Right atrium auricular region (tissue), 2 donors: Measurements from ENCODE around the gene HDDC2. TPM values are rescaled to one million over a fixed set of nuclear protein-coding genes. Genes with fewer than 3 reads are reported as not detected.

ENCODE experiments used
- DNase-seq: peaks from one replicate; pipeline ENCODE4 v3.0.0-alpha.2; 2019; ENCODE audit warnings: low spot score
- H3K27ac ChIP-seq, 2 donors: fragments of 200-600 bp; sonication (generic); 1 replicate in 1 of 2; 2 replicates in 1 of 2; pipeline ENCODE4 v1.5.1; 2016 to 2019
- H3K27me3 ChIP-seq, 2 donors: fragments of 200-600 bp; sonication (generic); one replicate each; pipeline versions ENCODE4 v1.5.1 to v1.6.0; 2017 to 2019
- H3K36me3 ChIP-seq: fragments of 200-600 bp; sonication (generic); one replicate; pipeline ENCODE4 v1.5.1; 2016
- H3K4me1 ChIP-seq, 2 donors: fragments of 200-600 bp; sonication (generic); one replicate each; pipeline versions ENCODE4 v1.5.1 to v1.6.0; 2017 to 2019
- H3K4me3 ChIP-seq, 2 donors: fragments of 200-600 bp; sonication (generic); 1 replicate in 1 of 2; 2 replicates in 1 of 2; pipeline ENCODE4 v1.5.1; 2017 to 2019; ENCODE audit warnings: mild to moderate bottlenecking in 1 of 2, moderate library complexity in 1 of 2
- H3K9me3 ChIP-seq, 2 donors: fragments of 200-600 bp; sonication (generic); one replicate each; pipeline ENCODE4 v1.5.1; 2019
- total RNA-seq, 2 donors: library from RNA; depleted of rRNA; stranded (reverse); fragments of >200 nt; gene quantifications; one replicate each; pipeline ENCODE4 v1.1.0, GENCODE V29; 2016
- TF ChIP-seq, protein P1 (sequence below), 2 donors: fragments of 200-600 bp; sonication (generic); IDR thresholded peaks; one replicate each; pipeline ENCODE4 v1.5.1; 2019; ENCODE audit warnings: antibody characterized with exemption in 2 of 2

HDDC2 gene
- total RNA-seq, 2 donors from 2014 or later: 85.7 to 98.7 TPM

DNA sequence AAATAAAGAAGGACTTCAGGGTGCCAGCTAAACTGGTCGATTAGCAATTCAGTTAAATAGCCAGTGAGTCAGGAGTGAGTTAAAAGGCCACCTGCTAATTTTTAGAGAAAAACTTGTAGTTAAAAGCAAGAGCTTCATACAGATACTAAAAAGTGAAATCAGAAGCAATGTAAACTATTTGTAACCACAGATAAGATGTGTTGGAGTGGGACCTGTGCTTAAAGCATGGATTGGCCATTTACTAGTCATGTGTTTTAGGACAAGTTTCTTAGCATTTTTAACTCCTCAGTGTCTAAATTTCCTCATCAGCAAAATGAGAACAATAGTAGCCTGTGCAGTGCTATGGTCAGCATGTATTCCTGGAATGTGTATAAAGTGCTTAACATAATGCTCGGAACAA is 23.8 kb upstream of the HDDC2 start:
- no peak for DNase-seq
- Histone ChIP-seq H3K4me3 (no peak overlapping the region), H3K27ac (no peak overlapping the region), H3K9me3 (no peaks in the 10 kb centered on the region), H3K27me3 (no peaks in the 10 kb centered on the region), H3K4me1 (no peaks in the 10 kb centered on the region), H3K36me3 (no peaks in the 10 kb centered on the region)
- TF ChIP-seq, protein P1, sequence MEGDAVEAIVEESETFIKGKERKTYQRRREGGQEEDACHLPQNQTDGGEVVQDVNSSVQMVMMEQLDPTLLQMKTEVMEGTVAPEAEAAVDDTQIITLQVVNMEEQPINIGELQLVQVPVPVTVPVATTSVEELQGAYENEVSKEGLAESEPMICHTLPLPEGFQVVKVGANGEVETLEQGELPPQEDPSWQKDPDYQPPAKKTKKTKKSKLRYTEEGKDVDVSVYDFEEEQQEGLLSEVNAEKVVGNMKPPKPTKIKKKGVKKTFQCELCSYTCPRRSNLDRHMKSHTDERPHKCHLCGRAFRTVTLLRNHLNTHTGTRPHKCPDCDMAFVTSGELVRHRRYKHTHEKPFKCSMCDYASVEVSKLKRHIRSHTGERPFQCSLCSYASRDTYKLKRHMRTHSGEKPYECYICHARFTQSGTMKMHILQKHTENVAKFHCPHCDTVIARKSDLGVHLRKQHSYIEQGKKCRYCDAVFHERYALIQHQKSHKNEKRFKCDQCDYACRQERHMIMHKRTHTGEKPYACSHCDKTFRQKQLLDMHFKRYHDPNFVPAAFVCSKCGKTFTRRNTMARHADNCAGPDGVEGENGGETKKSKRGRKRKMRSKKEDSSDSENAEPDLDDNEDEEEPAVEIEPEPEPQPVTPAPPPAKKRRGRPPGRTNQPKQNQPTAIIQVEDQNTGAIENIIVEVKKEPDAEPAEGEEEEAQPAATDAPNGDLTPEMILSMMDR (IDR thresholded peaks at IDR 0.05): no peak

DNA sequence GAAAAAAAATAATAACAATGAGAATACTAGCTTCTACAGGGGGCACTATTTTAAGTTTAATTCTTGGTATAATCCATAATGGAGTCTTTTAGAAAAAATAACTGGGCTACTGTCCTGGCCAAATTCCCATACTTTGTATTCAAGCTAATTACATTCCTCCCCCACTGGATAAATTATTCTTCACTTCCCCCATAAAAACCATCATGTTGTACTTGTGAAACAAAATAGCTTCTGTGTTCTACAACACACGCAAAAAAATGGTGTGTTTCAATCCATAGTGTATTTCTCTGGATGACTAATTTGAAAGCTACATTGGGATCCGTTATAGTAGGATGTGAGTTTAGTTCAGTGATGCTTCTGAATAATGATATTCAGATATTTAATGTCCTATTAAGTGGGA is 21.6 kb upstream of the HDDC2 start:
- H3K27me3 ChIP-seq: no peaks in the 10 kb centered on the region
- H3K9me3 ChIP-seq: no peaks in the 10 kb centered on the region
- TF ChIP-seq, protein P1 (IDR thresholded peaks at IDR 0.05): no peak
- H3K27ac ChIP-seq: no peak overlapping the region
- DNase-seq: no peak
- no peaks in the 10 kb centered on the region for H3K36me3 ChIP-seq
- no peak overlapping the region for H3K4me3 ChIP-seq
- H3K4me1 ChIP-seq: no peaks in the 10 kb centered on the region

DNA sequence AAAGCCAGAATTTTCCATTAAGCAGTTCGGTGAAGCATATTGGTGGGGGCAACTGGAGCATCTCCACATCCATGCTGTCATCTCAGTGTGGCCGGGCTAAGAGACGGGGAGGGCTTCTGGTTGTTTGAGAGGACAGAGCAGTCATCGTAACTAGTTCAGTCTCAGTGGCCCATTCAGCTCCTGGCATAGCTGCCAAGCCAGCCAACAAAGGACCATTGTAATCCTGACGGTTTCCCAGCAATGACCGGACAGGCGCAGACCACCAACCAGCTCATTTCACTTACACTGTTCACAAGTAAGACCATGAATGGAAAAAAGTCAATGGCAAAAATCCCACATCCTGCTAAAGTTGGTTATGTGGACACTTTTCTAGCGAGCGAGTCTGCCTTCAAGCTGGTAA is 14.9 kb upstream of the HDDC2 start:
- Histone ChIP-seq H3K27me3 (no peaks in the 10 kb centered on the region), H3K4me3 (no peak overlapping the region), H3K4me1 (no peaks in the 10 kb centered on the region), H3K9me3 (no peaks in the 10 kb centered on the region), H3K27ac (no peak overlapping the region), H3K36me3 (no peaks in the 10 kb centered on the region)
- TF ChIP-seq, protein P1 (IDR thresholded peaks at IDR 0.05): no peak
- DNase-seq: no peak

DNA sequence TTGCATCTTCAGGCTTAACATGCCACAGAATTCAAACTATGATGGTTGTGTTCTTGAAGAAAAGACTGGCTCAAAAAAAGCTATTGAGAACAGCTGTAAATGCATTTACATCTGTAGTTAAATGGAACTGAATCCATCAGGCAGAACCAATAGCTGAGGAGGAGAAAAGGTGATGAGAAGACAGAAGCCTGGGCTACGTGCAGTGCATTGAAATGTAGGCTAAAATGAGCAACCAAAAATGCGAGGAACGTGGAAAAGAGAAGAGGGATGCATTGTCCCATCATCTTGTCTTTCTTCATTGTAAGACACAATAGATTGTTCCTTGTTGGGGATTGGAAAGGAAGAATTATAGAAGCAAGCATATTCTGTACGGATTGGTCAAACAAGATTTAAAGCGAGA is 13.8 kb upstream of the HDDC2 start:
- no peak for DNase-seq
- Histone ChIP-seq H3K4me3 (no peak overlapping the region), H3K27ac (no peak overlapping the region), H3K9me3 (no peaks in the 10 kb centered on the region), H3K4me1 (no peaks in the 10 kb centered on the region), H3K27me3 (no peaks in the 10 kb centered on the region), H3K36me3 (no peaks in the 10 kb centered on the region)
- TF ChIP-seq, protein P1 (IDR thresholded peaks at IDR 0.05): no peak

DNA sequence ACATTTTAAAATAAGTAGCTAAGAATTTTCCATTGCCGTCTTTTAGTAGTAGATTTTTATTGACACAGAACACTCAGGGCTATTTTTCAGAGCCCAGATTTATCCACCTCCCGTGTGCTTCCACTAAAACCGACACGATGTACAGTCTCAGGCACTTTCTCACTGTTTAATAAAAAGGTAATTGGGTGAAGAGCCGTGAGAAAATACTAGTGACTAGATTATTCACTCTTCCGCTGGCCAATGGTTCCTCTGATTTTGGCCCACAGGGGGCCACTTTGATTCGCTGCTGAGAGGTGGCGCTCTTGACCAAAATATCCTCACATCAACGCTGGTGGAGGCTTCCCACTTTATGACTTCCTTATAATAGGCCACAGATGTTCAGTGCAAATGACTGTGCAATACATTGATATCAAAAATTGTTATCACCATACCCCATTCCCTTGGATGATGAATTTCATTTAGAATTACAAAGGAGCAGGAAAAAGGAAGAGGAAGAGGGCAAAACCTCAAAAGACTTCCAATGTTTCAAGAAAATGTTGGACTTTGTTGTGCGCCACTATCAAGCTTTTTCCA is 12.3 kb upstream of the HDDC2 start:
- Histone ChIP-seq H3K9me3 (no peaks in the 10 kb centered on the region), H3K27ac (no peak overlapping the region), H3K27me3 (no peaks in the 10 kb centered on the region), H3K4me1 (no peaks in the 10 kb centered on the region), H3K36me3 (no peaks in the 10 kb centered on the region), H3K4me3 (no peak overlapping the region)
- TF ChIP-seq, protein P1 (IDR thresholded peaks at IDR 0.05): peak; percentile 78 to 89
- peak; percentile 82 for DNase-seq

DNA sequence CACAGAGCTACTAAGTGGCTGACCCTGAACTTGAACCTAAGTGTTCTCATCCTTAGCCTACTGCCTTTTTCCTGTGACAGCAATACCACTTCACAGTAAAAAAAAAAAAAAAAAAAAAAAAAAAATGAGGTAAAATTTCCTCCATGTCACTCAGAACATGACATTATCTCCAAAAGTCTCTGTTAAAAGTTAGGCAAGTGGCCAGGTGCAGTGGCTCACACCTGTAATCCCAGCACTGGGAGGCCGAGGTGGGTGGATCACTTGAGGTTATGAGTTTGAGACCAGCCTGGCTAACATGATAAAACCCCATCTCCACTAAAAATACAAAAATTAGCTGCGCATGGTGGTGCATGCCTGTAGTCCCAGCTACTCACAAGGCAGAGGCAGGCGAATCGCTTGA is 11.2 kb upstream of the HDDC2 start:
- Histone ChIP-seq H3K9me3 (no peaks in the 10 kb centered on the region), H3K4me3 (no peak overlapping the region), H3K27ac (no peak overlapping the region), H3K4me1 (no peaks in the 10 kb centered on the region), H3K36me3 (no peaks in the 10 kb centered on the region), H3K27me3 (no peaks in the 10 kb centered on the region)
- no peak for DNase-seq
- TF ChIP-seq, protein P1 (IDR thresholded peaks at IDR 0.05): no peak
